ACC112 (cell line): ENCODE measurements around the gene CALU.

Experiments used
- H2AFZ ChIP-seq: fragments of 200-600 bp; sonication (generic); one replicate; pipeline ENCODE4 v1.6.0; 2017; ENCODE audit warnings: antibody characterized with exemption, low read length; ENCODE audit not compliant: unreplicated experiment
- H3K27ac ChIP-seq: fragments of 200-600 bp; sonication (generic); 2 replicates; pipeline ENCODE4 v1.5.1; 2014; ENCODE audit warnings: low read depth, mild to moderate bottlenecking, antibody characterized with exemption, low read length, moderate library complexity
- H3K27me3 ChIP-seq: fragments of 200-600 bp; sonication (generic); 2 replicates; pipeline ENCODE4 v1.6.1; 2014; ENCODE audit warnings: mild to moderate bottlenecking, antibody characterized with exemption, low read length, moderate library complexity, mixed read lengths; ENCODE audit not compliant: insufficient read depth
- H3K36me3 ChIP-seq: fragments of 200-600 bp; sonication (generic); 2 replicates; pipeline ENCODE4 v1.6.1; 2016; ENCODE audit warnings: mild to moderate bottlenecking, antibody characterized with exemption, low read length, moderate library complexity, mixed read lengths; ENCODE audit not compliant: insufficient read depth
- H3K4me1 ChIP-seq: fragments of 200-600 bp; sonication (generic); one replicate; pipeline ENCODE4 v1.6.1; 2016; ENCODE audit warnings: low read length, mixed read lengths; ENCODE audit not compliant: insufficient read depth, unreplicated experiment, control insufficient read depth
- H3K4me3 ChIP-seq: fragments of 200-600 bp; sonication (generic); 2 replicates; pipeline ENCODE4 v1.5.1; 2014; ENCODE audit warnings: mild to moderate bottlenecking, low read depth, low read length
- H3K79me2 ChIP-seq: fragments of 200-600 bp; sonication (generic); one replicate; pipeline ENCODE4 v1.6.0; 2016; ENCODE audit warnings: low read length; ENCODE audit not compliant: control insufficient read depth, unreplicated experiment, insufficient read depth

CALU gene

DNA sequence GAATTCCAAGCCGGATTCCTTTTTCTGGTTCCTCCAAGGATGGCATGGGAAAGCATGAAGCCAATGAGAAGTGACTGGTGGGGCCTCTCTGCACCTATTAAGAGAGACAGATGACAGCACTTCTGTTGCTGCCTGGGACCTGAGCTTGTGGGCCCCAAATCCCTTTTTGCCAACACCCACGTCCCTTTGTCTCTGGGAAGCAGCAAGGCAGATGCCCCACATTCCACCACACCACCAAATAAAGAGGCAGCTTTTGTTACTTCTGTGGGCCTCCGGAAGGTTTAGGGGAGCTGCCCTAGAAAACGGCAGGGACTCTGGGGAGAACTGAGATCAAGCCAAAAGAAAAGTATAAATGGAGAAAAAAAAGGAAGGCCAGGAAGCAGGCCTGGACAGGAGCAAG, 56.0 kb downstream of the CALU start:
- H3K27ac ChIP-seq = no peak overlapping the region

DNA sequence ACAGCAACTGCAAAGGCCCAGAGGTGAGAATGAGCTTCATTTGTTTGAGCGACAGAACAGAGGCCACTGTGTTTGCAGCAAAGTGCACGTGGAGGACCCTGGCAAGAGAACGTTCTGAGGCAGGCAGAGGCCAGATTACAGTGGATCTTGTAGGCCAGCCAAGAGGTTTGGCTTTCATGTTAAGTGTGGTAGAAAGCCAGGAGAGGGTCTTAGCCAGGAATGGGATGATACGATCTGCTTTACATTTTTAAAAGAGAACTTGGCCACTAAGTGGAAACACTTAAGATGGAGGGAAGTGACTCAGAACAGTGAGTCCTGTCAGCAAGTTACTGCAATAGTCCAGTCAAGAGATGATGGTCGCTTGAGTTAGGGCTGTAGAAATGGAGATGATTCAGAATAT, 57.2 kb downstream of the CALU start:
- no peak overlapping the region for H3K4me3 ChIP-seq
- no peaks in the 10 kb centered on the region for H3K27me3 ChIP-seq
- H3K36me3 ChIP-seq = no peaks in the 10 kb centered on the region
- H2AFZ ChIP-seq = no peak overlapping the region
- H3K4me1 ChIP-seq = no peaks in the 10 kb centered on the region
- H3K27ac ChIP-seq = no peak overlapping the region
- H3K79me2 ChIP-seq = no peaks in the 10 kb centered on the region

More for the DNA sequence above, 56.0 kb downstream of the CALU start:
- H2AFZ ChIP-seq = no peak overlapping the region
- H3K27me3 ChIP-seq = peaks cover 4% of the 10 kb centered on the region; the same call in 1 of the 2 replicates
- no peaks in the 10 kb centered on the region for H3K36me3 ChIP-seq
- no peaks in the 10 kb centered on the region for H3K79me2 ChIP-seq
- H3K4me1 ChIP-seq = no peaks in the 10 kb centered on the region
- no peak overlapping the region for H3K4me3 ChIP-seq

DNA sequence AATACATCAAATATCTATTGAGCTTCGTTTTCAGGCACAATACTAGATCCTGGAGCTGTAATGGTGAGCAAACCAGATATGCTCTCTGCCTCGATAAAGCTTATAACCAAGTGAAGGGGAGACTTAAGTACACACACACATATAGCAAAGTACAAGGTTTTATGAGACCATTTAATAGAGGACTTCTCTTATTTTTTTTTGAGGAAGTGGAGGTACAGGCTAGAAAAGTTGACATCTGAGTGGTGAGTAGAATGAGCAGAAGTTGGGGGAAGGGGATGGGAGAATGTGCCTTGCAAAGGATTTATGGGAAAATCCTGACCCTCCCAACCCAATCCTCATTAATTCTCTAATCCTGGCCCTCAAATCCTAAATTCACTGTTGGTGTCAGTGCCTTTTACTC, 60.3 kb downstream of the CALU start:
- H3K4me1 ChIP-seq = no peaks in the 10 kb centered on the region
- H3K79me2 ChIP-seq = no peaks in the 10 kb centered on the region
- H3K27me3 ChIP-seq = no peaks in the 10 kb centered on the region
- H3K36me3 ChIP-seq = no peaks in the 10 kb centered on the region
- no peak overlapping the region for H3K27ac ChIP-seq
- no peak overlapping the region for H3K4me3 ChIP-seq
- no peak overlapping the region for H2AFZ ChIP-seq

DNA sequence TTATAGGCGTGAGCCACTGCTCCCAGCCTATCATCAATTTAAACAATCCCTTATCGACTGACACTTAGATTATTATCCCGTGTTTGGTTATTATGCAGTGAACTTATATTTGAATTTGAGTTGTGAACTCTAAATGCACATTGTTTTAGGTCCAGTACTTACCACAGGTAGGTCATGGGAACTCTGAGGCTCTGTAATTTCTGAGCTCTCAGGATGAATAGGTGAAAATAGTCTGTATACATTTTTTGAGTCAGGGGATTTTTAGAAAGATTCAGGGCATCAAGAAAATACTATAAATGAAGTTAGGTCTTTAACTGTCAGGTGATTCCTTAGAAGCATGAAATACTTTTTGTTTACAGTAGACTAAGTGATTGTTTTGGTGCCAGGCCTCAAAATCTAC, 61.4 kb downstream of the CALU start:
- no peak overlapping the region for H2AFZ ChIP-seq
- no peaks in the 10 kb centered on the region for H3K27me3 ChIP-seq
- H3K36me3 ChIP-seq = no peaks in the 10 kb centered on the region
- no peaks in the 10 kb centered on the region for H3K4me1 ChIP-seq
- no peak overlapping the region for H3K4me3 ChIP-seq
- no peak overlapping the region for H3K27ac ChIP-seq
- H3K79me2 ChIP-seq = no peaks in the 10 kb centered on the region

DNA sequence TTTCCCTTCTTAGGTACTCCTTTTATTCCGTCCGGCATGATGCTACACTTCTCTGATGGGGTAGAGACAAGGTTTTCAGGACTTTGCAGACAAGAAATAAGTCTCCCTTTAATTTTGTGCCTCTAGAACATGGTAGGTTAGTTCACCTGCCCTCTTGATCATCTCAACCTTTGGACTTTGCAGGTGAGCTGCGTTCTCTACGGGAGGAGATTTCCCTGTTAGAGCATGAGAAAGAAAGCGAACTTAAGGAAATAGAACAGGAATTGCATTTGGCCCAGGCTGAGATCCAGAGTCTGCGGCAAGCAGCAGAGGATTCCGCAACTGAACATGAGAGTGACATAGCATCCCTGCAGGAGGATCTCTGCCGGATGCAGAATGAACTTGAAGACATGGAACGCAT, 61.8 kb downstream of the CALU start:
- Histone ChIP-seq H3K4me3 (no peak overlapping the region), H3K27me3 (no peaks in the 10 kb centered on the region), H2AFZ (no peak overlapping the region), H3K36me3 (no peaks in the 10 kb centered on the region), H3K79me2 (no peaks in the 10 kb centered on the region), H3K27ac (no peak overlapping the region), H3K4me1 (no peaks in the 10 kb centered on the region)

DNA sequence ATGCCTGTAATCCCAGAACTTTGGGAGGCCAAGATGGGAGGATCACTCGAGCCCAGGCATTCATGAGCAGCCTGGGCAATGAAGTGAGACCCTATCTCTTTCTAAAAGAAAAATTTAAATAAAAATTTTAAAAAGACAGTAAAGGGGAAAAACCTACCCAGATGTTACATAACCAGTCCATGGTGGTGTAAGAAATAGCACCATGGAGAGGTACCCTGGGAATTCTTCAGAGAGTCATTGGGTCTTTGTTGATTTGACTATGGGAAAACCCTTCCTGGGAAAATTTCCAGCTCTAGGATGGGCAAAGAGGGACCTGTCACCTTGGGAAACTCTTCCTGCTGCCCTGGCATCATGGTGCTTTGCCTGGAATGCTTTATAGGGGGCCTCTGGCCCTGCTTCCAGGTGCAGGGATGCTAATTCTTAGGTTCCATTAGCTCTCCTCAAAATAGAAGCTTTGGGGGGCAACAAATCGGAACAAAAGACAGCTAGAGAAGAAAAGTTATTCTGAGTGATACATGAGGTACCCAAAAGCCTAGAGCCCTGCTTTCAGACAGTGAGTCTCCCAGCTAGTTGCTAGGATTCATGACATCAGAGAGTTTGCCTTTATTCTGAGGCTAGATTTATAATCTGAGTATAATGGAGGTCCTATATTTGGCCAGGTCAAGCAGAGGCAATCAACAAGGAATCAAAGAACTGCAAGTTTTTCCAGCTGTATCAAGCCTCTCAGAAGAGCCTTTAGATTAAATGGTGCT, 62.7 kb downstream of the CALU start:
- Histone ChIP-seq H2AFZ (no peak overlapping the region), H3K27me3 (no peaks in the 10 kb centered on the region), H3K4me1 (no peaks in the 10 kb centered on the region), H3K36me3 (no peaks in the 10 kb centered on the region), H3K27ac (no peak overlapping the region), H3K79me2 (no peaks in the 10 kb centered on the region), H3K4me3 (no peak overlapping the region)

DNA sequence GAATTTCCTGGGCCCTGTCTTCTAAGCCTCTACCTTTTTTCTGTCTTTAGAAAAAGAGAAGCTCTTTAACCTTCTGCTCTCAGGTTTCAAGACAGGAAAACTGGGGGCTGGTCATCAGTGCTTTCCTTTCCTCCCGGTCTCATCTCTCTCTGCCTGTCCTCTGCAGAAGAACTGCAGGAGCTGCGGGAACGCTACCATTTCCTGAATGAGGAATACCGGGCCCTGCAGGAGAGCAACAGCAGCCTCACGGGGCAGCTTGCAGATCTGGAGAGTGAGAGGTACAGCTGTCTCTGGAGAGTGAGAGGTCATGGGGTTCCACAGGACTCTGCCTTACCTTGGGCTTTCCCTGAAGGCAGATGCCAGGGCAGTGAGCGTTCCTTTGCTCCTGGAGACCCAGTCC, 65.3 kb downstream of the CALU start:
- H3K79me2 ChIP-seq = no peaks in the 10 kb centered on the region
- no peak overlapping the region for H3K27ac ChIP-seq
- H3K4me1 ChIP-seq = no peaks in the 10 kb centered on the region
- H3K36me3 ChIP-seq = no peaks in the 10 kb centered on the region
- no peaks in the 10 kb centered on the region for H3K27me3 ChIP-seq
- H2AFZ ChIP-seq = no peak overlapping the region
- no peak overlapping the region for H3K4me3 ChIP-seq

DNA sequence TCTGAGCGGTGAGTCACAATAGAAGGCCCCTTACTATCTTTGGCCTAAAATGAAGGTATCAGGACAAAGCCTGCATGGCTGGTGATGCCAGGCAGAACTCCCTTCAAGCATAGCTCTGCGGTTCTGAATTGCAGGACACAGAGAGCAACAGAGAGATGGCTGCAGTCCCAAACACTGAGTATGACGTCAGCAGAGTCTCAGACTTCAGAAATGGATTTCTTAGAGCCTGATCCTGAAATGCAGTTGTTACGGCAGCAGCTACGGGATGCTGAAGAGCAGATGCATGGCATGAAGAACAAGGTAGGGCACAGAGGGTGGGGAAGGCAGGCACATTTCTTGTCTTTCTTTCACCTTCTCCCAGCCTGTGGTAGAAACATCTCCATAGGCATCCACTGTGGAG, 66.1 kb downstream of the CALU start:
- Histone ChIP-seq H3K36me3 (no peaks in the 10 kb centered on the region), H2AFZ (no peak overlapping the region), H3K27me3 (no peaks in the 10 kb centered on the region)

DNA sequence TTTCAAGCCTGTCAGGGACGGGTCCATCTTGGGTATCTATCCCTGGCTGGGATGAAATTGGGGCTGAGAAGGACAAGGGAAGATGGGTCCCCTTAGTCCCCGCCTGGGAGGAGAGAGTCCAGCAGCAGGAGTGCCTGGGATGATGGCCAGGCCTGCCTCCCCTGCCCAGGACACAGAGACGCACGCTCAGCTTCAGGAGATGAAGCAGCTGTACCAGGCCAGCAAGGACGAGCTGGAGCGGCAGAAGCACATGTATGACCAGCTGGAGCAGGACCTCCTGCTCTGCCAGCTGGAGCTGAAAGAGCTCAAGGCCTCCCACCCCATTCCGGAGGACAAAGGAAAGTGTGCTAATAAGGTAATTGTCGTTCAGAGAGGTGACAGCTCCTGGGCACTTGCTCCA, 68.0 kb downstream of the CALU start:
- Histone ChIP-seq H3K36me3 (no peaks in the 10 kb centered on the region), H3K4me3 (no peak overlapping the region), H3K4me1 (no peaks in the 10 kb centered on the region), H2AFZ (no peak overlapping the region), H3K27me3 (no peaks in the 10 kb centered on the region), H3K79me2 (no peaks in the 10 kb centered on the region), H3K27ac (no peak overlapping the region)

More for the DNA sequence above, 66.1 kb downstream of the CALU start:
- H3K4me1 ChIP-seq = no peaks in the 10 kb centered on the region
- H3K4me3 ChIP-seq = no peak overlapping the region
- no peaks in the 10 kb centered on the region for H3K79me2 ChIP-seq
- H3K27ac ChIP-seq = no peak overlapping the region

DNA sequence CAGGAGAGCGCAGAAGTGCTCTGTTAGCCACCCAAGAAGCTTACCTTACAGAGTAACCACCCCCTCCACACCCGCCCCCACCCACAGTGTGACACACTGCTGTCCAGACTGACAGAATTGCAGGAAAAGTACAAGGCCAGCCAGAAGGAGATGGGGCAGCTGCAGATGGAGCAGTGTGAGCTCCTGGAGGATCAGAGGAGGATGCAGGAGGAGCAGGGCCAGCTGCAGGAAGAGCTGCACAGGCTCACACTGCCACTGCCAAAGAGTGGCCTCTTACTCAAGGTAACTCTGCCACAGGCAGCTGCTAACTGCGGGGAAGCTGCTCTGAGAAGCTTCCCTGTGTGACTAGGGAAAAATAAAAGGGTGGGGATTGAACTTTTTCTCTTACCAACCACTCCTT, 70.2 kb downstream of the CALU start:
- Histone ChIP-seq H3K36me3 (no peaks in the 10 kb centered on the region), H3K4me1 (no peaks in the 10 kb centered on the region), H3K27me3 (no peaks in the 10 kb centered on the region), H3K4me3 (no peak overlapping the region), H3K27ac (no peak overlapping the region), H3K79me2 (no peaks in the 10 kb centered on the region), H2AFZ (no peak overlapping the region)

DNA sequence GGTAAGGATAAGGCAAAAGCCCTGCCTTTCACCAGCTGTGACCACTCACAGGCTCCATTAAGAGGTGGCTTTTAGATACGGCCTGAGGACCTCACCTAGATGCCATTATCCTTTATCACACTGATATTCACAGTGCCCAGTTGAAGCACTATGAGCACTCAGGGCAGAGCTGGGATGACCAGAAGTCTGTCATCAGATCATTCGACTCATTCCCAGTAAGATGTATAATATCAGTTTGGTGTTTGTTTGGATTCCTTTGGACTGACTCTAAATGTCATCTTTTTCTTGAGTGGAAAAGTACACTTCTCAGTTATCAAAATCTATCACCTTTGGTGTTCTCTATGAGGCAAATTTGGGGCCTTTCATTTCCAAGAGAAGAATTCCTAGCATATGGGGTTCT, 71.3 kb downstream of the CALU start:
- H2AFZ ChIP-seq = no peak overlapping the region
- no peaks in the 10 kb centered on the region for H3K27me3 ChIP-seq
- H3K36me3 ChIP-seq = no peaks in the 10 kb centered on the region
- H3K4me1 ChIP-seq = no peaks in the 10 kb centered on the region
- H3K4me3 ChIP-seq = no peak overlapping the region
- H3K79me2 ChIP-seq = no peaks in the 10 kb centered on the region
- H3K27ac ChIP-seq = no peak overlapping the region
